Fibroblast of skin of scalp (primary cell): ENCODE results near the gene TCERG1L.

Experiments
- DNase-seq: peaks from one replicate; pipeline ENCODE4 v3.0.0-alpha.2; 2013

TCERG1L gene

DNA sequence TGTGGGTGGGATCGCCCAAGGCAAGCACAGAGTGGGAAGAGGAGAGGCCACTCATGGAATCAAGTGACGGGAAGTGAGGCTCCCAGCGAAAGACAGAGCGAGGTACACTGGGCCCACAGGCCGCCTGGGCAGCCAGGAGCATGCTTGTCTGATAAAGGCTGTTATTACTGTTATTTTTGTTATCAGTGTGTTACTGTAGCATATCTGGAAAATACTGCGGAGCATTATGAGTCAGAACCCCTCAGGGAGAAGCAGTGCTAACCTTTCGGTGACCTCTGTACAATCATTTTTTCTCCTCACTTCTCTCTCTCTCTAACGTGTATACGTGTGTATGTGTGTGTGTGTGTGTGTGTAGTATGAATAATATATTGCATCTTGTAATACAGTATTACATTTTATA is 3.8 kb upstream of the TCERG1L start:
- DNase-seq, result no peak

DNA sequence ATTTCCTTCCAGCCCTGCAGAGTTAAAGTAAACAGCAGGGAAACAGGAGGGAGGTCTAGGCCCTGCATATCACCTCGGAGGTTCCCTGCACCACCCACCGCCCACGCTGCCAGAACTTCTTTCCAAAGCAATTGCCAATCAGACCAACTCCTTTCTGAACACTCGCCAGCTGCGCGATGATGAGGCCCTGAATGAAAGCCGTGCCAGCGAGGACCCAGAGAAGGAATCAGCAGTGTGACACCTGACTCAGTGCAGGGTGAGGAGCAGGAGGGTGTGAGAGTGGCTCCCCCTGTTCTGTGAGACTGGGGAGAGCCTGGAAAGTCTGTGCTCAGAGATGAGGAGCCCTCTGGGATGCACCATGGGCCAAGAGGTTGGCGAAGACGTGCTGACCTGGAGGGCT is 3.3 kb upstream of the TCERG1L start:
- no peak for DNase-seq

DNA sequence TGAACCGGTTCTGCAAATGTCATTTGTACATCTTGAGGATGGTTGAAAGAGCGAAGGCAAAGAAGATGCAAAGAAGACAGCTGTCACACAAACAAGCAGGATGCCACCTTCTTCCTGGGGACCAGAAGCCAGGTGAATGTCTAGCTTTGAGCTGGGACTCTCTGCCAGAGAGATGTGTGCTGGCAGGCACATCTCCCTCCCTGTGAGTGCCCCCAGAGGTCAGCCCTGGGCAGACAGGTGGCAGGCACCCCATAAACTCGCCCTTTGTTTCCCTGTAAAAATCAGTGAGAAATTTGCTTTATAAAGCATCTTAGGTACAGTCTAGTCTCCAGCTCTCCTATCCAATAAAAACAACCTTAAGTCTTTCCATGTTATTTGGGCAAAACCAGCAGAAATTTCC is 2.6 kb upstream of the TCERG1L start:
- DNase-seq, result no peak

DNA sequence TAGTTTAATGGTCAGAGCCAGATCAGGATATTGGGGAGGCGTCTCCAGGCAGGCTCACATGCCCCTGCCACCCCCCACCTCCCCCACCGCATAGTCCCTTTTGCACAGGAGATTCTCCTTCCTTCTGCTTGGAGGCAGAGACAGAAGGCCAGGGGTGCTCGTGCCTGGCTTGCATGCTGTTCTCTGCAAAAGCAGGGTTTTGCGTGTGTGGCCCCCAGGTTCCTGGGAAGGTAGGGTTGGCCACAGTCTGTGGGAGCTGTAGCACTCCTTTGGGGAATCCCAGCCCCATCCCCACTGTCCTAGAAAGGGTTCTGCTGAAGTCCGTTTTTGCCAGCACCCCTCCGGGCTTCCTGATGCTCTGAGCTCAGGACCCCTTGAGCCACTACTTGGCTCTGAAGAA is 1.9 kb upstream of the TCERG1L start:
- DNase-seq, result no peak

DNA sequence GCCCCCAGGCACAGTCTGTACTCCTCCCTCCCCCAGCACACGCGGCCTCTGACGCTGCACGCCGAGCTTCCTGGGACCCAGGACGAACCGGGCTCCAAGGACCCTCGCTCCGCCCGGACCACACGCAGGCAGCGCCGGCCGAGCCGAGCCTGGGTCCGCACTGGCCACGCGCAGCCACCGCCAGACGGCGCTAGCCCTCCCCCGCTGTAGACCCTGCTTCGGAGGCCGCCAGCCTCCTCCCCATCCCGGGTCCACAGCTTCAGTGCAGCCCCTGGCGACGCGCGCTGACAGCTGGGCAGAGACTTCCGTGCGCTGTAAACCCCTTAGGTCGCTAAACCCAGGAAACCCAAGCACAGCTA is 936 bp upstream of the TCERG1L start:
- peak; percentile 35 for DNase-seq

DNA sequence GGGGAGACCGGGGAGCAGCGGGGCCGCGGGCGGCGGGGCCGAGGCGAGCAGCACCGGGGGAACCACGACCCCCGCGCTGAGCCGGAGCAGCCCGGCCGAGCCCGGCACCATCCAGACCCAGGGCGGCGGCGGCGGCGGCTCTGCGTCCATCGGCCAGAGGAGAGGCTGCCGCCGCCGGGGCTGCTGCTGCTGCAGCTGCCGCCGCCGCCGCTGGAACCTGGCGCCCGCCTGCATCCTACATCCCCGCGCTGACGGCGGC is 190 bp downstream of the TCERG1L start:
- no peak for DNase-seq

DNA sequence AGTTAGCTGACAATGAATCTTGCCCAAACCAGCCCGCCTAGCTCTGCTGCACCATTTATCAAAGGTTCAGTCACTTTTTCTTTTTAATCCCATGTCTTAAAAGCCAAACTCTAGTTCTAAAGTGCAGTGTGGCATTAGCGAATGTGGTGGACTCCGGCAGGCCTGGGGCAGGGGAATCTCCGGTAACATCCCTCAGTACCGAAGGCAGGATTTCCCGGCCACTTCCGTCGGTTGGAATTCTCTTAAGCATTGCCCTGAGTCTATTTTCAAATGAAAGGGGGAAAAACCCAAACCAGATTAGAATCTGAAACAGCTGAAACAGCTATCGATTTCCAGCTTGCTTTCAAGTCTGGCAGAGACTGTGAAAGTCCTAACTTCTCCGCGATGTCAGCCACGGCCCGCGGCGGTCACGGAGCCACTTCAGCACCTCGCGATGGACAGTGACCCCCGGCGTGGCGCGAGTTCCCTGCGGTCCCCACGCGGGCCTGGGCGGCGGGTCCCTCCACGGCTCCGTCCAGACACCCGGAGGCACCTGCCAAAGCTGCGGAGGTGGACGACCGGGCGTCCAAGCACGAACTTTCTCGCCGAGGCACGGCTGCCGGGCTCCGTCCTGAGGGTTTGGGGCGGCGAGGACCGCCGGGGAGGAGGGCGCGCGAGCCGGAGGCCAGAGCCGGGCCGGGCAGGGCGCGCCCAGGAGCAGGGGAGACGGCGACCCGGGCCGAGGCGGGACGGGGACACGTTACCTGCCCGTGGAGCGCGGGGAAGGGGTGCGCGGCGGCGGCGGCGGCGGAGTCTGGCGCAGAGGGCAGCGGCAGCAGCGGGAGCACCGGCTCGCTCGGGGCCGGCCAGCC is 745 bp downstream of the TCERG1L start:
- DNase-seq, result no peak

DNA sequence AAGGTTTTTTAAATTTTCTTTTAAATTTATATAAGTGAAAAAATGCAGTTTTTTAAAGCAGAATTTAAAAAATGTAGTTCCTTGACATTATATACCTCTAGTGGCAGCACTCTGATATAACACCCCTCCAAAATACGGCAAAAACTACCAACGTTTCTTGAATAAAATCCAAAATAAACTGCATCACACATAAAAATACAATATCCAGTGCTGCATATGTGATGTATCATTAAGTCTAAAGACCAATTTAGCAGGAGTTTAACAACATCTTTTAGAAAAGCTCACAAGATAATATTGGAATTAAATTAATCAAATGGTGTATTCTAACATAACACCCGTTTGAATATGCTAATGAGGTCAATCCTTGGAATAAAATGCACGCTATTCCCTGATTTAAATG is 1.4 kb downstream of the TCERG1L start:
- peak; percentile 12 for DNase-seq

DNA sequence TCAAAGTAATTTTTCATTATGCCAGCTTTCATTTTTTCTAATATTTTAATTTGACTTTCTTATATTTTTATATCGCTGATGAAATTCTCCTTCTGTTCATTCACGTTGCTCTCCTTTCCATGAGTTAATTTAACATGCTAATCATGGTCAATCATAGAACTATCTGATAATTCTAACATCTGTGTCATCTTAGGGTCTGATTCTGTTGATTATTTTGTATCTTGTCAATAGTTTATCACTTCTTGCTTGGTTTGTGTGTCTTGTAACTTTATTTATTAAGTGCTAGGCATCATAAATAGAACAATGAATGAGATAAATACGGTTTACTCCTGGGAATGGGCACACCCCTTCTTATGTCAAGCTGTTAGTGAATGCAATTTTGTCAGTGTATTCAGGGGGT is 11.0 kb downstream of the TCERG1L start:
- no peak for DNase-seq

DNA sequence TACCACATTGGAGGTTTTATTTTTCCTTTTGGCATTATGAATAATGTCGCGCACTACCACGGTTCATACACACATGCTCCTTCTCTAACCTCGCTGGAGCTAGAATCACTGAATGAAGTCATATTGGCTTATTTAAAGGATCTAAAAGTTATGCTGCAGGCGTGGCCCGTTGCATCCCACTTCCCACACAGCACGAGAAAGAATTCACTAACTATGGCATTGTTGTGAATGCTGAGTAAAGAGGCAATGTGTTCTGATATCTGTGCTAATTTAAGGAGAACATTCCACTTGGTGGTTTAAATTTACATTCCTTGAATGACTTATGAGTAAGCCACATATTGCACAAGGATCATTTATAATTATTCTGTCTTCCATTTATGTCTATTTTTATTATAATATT is 20.7 kb downstream of the TCERG1L start:
- peak; percentile 60 for DNase-seq

DNA sequence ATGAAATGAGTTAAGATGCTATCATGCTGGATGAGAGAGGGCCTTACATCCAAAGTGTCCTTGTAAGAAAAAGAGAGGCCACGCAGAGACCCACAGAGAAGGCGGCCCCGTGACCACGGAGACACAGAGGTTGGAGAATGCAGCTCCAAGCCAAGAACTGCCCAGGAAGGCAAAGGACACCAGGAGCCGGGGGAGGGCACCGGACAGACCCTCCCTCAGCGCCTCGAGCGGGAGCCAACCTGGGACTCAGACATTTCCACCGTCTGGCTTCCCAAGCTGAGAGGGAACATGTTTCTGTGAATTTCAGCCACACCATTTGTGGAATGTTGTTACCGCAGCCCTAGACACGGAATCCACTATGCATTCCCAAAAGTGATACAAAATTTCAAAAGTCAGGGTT is 22.9 kb downstream of the TCERG1L start:
- no peak for DNase-seq

DNA sequence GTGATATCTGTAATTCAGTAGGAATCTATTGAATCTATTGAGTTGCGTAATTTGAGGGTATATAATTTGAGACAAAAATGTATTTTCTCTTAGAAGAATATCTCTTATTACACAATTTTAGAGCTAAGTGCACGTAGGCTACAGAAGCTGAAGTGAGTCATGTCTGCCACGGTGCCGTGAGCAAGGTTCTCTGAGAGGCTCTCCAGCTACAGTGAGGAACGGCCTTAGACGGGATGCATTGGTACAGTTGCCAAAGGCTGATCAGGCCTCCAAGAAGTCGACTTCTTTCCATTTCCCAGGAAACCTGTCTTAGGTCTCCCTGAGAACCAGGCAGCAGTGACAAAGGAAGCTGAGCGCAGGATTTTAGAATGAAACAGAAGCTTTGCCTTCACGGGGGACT is 28.6 kb downstream of the TCERG1L start:
- DNase-seq, result no peak

DNA sequence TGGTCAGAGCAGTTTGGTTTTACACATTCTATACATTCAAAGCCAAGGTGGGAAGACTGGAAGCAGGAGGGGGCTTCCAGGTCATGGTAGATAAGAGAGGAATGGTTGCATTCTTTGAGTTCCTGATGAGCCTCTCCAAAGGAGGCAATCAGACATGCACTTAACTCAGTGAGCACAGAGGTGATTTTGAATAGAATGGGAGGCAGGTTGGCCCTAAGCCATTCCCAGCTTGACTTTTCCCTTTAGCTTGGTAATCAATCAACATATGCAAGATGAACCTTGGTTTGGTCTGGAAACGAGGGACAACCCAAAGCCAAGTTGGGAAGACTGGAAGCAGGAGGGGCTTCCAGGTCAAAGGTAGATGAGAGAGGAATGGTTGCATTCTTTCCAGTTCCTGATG is 31.4 kb downstream of the TCERG1L start:
- no peak for DNase-seq

DNA sequence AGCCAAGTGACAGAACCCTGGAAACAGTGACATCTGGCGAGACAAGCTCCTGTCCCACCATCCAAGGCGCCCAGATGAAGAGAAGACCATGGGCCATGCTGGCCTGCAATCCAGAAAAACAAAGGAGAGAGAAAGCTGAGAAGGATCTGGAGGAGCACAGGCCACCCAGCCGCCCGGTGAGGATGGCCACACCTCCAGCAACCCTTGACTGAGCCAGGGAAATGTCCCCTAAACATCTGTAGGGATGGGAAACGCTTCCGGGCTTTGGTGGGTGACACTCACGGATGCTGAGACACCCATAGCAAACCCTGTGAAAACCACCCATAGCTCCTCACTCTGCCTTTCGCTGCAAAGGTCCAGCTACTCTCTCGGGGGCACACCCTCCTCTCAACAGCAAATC is 32.0 kb downstream of the TCERG1L start:
- DNase-seq, result no peak

DNA sequence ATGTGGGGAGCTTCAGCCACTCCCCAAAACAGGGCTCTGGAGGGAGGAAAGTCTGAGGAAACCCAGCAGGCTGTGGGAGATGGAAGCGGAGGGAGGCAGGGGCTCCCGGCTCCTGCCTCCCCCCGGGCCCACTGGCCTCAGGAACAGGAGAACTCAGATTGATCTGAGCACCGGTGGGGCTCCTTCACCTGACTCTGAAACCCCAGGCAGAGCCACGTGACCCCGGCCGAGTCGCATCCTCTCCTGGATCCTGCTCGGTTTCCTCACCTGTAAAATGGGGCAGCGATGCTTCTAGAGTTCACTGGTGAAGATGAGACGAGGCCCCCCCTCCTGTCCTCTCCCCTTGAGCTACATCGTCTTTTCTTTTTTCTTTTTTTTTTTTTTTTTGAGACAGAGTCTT is 33.6 kb downstream of the TCERG1L start:
- no peak for DNase-seq

DNA sequence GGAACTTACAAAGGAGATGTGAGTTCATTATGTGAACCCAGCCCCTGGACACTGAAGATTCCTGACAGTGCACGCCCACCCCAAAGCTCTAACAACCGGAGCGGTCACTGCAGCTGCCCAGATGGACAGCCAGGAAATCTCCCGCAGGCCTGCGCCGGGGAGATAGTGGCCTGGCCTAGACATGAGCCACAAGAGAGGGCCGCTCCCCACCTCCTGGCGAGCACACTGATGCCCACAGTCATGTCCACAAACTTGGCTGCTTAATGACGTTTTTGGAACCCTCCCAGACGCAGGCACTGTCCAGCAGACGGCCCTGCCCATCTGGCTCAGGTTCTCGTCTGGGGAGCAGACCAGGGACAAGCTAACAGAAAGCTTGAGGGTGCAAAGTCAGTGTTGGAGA is 34.2 kb downstream of the TCERG1L start:
- DNase-seq, result no peak

DNA sequence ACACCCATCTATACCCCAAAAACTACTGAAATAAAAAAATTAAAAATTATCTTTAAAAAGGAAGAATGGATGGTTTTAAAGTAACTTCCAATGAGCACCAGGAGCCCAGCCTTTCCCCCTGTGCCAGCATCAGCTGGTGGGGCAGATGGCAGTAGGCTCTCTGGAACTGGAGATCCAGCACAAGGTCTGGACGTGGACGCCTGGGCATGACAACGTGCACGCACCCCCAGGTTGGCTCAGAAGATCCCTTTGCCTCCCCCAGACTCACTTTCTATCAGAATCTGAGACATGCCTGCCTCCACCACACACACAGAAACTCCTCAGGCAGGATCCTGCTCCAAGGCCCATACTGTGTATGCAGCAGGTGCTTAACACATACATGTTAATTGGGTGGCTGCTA is 35.8 kb downstream of the TCERG1L start:
- DNase-seq, result no peak

DNA sequence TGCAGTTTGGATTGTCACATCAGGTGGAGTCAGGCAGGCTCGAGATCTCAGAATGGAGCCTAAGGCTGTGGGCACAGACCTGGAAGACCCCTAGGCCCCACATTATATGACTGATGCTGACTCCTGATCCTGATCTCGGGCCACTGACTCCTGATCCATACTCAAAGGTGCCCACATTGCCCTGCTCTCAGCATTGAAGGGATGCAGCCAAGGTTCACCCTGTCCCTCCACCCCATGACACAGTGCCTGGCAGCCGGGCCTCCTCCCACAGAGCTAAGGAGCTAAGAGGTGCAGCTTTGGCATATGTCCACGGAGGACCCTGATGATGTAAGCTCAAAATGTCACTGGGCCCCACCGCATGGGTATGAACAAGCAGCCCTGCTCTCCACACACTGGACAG is 36.6 kb downstream of the TCERG1L start:
- DNase-seq, result no peak

DNA sequence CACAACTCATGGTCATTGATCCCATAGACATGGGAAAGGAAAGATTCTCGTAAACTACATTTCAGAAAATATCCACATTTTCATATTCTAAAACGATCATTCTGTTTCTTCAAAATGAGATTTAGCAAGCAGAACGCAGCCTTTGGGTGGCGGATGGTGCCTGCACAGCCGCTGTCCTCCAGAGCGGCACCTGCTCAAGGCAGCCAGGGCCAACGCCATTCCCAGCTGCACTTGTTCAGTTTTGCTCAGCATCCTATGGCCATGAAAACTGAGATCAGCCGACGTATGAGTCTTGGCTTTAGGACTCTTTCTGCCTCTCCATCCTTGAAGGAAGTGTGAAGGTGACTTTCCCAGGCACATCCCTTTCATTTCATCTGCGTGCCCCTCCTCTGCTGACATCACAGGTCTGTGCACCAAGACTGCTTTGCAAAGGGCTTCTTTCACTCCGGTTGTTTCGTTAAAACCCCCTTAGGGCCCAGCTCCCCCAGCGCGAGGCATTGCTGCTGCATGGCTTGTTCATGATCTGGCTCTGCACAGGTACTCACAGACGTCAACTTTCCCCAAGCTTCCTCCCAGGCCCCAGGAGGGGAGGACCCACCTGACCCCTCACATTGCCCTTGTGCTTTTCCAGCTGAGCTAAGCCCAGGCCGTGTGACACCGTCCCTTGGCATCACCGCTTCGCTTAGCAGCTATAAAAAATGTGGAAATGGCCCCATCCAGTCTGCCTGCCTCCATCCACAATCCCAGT is 37.2 kb downstream of the TCERG1L start:
- DNase-seq, result no peak

DNA sequence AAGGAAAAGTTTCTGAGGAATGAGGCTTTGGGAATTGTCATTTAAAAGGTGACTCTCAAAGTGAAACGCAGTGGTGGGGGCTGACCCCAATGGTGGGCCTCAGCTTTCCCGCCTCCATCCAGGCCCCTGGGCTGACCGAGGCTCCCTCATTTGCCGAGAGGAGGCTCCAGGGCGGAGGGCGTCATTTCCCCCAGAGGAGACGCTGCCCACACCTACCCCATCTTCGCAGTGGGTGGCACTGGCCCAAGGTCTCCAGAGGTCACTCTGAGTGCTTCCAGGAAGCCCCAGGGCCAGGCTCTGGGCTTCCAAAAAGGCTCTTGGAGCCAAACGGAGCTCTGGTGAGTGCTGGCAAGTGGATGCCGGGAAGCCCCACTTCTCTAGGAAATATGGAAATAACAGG is 38.0 kb downstream of the TCERG1L start:
- no peak for DNase-seq

DNA sequence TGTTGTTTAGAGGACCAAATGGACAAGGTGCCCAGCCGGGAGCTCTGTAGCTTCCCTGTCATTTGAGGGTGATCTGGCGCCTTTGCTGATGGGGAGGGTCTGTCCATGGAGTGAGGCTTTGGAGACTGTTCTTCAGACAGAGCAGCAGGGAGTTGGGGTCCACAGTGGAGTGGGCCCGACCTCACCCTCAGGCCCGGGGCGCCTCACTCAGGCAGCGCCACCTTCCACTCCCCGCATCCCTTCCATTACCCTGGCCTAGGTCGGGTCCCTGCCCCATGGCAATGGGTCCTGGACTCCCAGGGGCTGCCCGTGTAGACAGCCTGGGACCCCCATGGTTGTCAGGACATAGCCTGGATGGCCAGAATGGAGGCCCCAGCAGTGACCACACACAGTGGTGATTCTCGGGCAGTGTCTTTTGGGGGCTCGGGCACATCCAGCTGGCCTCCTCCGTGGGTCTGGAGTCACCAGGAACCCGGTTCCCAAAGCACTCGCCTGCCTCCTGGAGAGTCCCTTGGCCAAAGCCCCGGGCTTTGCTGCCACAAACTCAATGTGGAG is 38.5 kb downstream of the TCERG1L start:
- DNase-seq, result no peak

DNA sequence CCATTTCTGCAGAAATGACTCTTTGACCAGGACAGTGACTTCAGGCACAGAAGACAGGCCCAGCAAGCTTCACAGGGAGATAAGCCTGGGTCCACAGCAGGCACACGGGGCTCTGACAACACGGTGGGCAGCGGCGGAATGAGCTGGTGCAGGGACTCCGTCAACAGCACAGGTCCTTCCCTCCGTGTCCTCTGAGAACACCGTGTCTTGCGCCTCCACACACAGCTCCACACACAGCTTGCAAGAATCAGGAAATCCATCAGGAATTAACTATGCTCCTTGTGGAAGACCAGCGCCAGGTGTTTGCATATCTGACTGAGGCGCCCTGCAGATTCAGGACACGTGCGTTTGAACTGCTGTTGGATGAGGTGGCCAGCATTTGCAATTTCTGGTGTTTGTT is 39.6 kb downstream of the TCERG1L start:
- DNase-seq, result no peak

DNA sequence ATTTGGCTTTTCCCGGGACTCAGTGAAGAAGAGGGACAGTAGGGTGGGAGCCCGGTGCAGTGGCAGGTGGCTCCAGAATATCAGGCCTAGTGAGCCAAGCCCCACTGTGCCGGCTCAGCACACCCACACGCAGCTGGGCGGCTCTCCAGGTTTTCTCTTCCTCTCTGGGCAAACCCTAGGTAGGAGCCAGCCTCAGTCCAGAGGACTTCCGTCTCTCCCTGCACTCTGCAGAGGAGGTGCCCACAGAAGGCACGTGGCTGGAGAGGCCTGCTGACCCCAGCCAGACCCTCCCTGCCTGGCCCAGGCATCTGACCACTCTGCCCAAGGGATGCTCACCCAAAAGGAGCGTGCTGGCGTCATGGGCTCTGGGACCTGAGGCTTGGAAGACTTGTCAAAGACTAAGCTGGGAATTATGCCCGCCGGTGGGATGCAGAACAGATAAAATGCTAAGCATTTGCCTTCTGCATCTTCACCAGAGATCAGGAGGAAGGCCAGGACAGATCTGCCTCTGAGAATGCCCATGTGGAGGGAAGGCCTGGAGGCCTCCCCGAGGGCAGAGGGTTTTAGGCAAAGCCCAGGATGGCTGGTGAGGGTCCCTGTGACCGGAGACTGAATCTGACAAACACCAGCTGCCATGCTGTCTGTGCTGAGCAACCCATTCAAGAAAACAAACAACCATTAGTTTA is 40.2 kb downstream of the TCERG1L start:
- no peak for DNase-seq
